Stimulated activated naive CD4-positive, alpha-beta T cell (primary cell): ENCODE data around the gene WRNIP1.
"Not testable (repeated sequence)": the region's sequence is repeated elsewhere in the genome, so short reads cannot be mapped to it uniquely, and the experiment has no call there.

Experiments
- DNase-seq, 6 experiments: peaks; one replicate each; lab custom pipeline; 2025; lab: John Stamatoyannopoulos, UW

The WRNIP1 gene

GRCh38 chr6:2784930-2785329, 19.7 kb downstream of the WRNIP1 start:
- no peak for DNase-seq

GRCh38 chr6:2786269-2786668, 21.1 kb downstream of the WRNIP1 start:
- DNase-seq = no peak

- peak; percentile 5 to 64 (median 34) for DNase-seq
Observed at GRCh38 chr6:2790588-2791449, 25.6 kb downstream of the WRNIP1 start.

- no peak for DNase-seq
Observed at GRCh38 chr6:2791450-2791974, 26.3 kb downstream of the WRNIP1 start.

GRCh38 chr6:2792330-2793110, 27.3 kb downstream of the WRNIP1 start:
- DNase-seq = no peak

- peak in 3 of 6 experiments; percentile 10 to 37 (median 14) for DNase-seq
Observed at GRCh38 chr6:2793534-2794151, 28.4 kb downstream of the WRNIP1 start.

- DNase-seq = no peak
Observed at GRCh38 chr6:2794171-2794730, 29.1 kb downstream of the WRNIP1 start.

- no peak for DNase-seq
Observed at GRCh38 chr6:2795162-2795561, 30.0 kb downstream of the WRNIP1 start.

- DNase-seq = no peak
Observed at GRCh38 chr6:2795956-2796355, 30.8 kb downstream of the WRNIP1 start.

- no peak for DNase-seq
Observed at GRCh38 chr6:2796861-2797260, 31.7 kb downstream of the WRNIP1 start.

GRCh38 chr6:2797564-2798031, 32.4 kb downstream of the WRNIP1 start:
- no peak for DNase-seq

GRCh38 chr6:2798586-2799134, 33.5 kb downstream of the WRNIP1 start:
- no peak for DNase-seq

- DNase-seq = no peak
Observed at GRCh38 chr6:2799936-2800527, 34.8 kb downstream of the WRNIP1 start.

- DNase-seq = no peak
Observed at GRCh38 chr6:2800552-2801316, 35.5 kb downstream of the WRNIP1 start.

- DNase-seq = not testable (repeated sequence)
Observed at GRCh38 chr6:2801687-2802086, 36.5 kb downstream of the WRNIP1 start.

GRCh38 chr6:2802521-2803060, 37.4 kb downstream of the WRNIP1 start:
- no peak for DNase-seq

- DNase-seq = no peak
Observed at GRCh38 chr6:2803731-2804429, 38.7 kb downstream of the WRNIP1 start.

GRCh38 chr6:2804516-2804915, 39.3 kb downstream of the WRNIP1 start:
- no peak for DNase-seq

- DNase-seq = no peak
Observed at GRCh38 chr6:2805031-2805430, 39.8 kb downstream of the WRNIP1 start.

GRCh38 chr6:2806644-2807043, 41.5 kb downstream of the WRNIP1 start:
- DNase-seq = no peak
